Neutrophil (primary cell): ENCODE data around the gene TBC1D4.
"Not testable (repeated sequence)": the region's sequence is repeated elsewhere in the genome, so short reads cannot be mapped to it uniquely, and the experiment has no call there.

Experiments
- H3K27ac ChIP-seq: fragments of 200-600 bp; sonication (generic); 2 replicates; pipeline ENCODE4 v1.5.1; 2016; ENCODE audit warnings: mild to moderate bottlenecking, moderate library complexity
- H3K27me3 ChIP-seq: fragments of 200-600 bp; sonication (generic); 2 replicates; pipeline ENCODE4 v1.6.0; 2016; ENCODE audit warnings: mild to moderate bottlenecking
- H3K36me3 ChIP-seq: fragments of 200-600 bp; sonication (generic); 2 replicates; pipeline ENCODE4 v1.5.1; 2017
- H3K4me1 ChIP-seq, 2 experiments: fragments of 200-600 bp in 1 of 2; sonication (generic) in 1 of 2; 1 replicate in 1 of 2; 2 replicates in 1 of 2; pipeline versions ENCODE4 v1.5.1 to v1.6.1; 2013 to 2016; ENCODE audit warnings: low read depth in 1 of 2, low read length in 1 of 2, mild to moderate bottlenecking in 1 of 2, moderate library complexity in 1 of 2; ENCODE audit not compliant: control insufficient read depth in 1 of 2, insufficient read depth in 1 of 2
- H3K4me3 ChIP-seq, 2 experiments: fragments of 200-600 bp in 1 of 2; sonication (generic) in 1 of 2; 1 replicate in 1 of 2; 2 replicates in 1 of 2; pipeline ENCODE4 v1.5.1; 2013 to 2016; ENCODE audit warnings: low read depth in 1 of 2, low read length in 1 of 2, mild to moderate bottlenecking in 1 of 2, moderate library complexity in 1 of 2
- H3K9me3 ChIP-seq: fragments of 200-600 bp; sonication (generic); 2 replicates; pipeline ENCODE4 v1.5.1; 2016
- TF ChIP-seq, protein P1 (sequence below): fragments of 200-600 bp; sonication (generic); IDR thresholded peaks from 2 replicates; pipeline ENCODE4 v1.5.1; 2016; ENCODE audit warnings: antibody characterized with exemption

The TBC1D4 gene

DNA sequence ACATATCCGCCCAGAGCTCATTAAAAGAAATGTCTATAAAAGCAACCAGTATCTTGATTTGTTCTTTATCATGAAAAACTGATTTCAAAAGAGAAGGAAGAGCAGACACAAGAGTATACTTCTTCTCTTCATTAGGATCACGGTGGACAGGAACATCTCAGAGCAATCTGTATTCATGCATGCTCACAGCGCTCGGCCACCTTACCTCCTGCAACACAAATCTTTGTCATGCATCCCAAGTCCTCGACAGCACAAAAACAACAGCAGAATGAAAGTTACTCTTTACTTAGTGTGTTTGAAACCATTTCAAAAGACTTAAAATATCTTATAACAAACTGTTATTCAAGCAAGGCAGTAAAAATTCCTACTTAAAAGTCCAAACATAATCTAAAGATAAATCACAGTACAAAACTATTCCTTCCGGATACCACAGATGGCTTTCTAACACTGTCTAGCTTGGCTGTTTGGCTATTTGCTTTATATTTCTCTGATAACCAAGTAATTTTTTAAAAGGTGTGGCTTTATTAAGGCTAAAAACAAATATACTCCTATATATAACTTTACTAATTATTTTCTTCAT is 174.5 kb downstream of the TBC1D4 start:
- Histone ChIP-seq H3K36me3 (no peaks in the 10 kb centered on the region), H3K27ac (no peak overlapping the region), H3K9me3 (no peaks in the 10 kb centered on the region), H3K27me3 (no peaks in the 10 kb centered on the region), H3K4me1 (no peaks in the 10 kb centered on the region), H3K4me3 (no peak overlapping the region)
- TF ChIP-seq, protein P1, sequence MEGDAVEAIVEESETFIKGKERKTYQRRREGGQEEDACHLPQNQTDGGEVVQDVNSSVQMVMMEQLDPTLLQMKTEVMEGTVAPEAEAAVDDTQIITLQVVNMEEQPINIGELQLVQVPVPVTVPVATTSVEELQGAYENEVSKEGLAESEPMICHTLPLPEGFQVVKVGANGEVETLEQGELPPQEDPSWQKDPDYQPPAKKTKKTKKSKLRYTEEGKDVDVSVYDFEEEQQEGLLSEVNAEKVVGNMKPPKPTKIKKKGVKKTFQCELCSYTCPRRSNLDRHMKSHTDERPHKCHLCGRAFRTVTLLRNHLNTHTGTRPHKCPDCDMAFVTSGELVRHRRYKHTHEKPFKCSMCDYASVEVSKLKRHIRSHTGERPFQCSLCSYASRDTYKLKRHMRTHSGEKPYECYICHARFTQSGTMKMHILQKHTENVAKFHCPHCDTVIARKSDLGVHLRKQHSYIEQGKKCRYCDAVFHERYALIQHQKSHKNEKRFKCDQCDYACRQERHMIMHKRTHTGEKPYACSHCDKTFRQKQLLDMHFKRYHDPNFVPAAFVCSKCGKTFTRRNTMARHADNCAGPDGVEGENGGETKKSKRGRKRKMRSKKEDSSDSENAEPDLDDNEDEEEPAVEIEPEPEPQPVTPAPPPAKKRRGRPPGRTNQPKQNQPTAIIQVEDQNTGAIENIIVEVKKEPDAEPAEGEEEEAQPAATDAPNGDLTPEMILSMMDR: no peak

DNA sequence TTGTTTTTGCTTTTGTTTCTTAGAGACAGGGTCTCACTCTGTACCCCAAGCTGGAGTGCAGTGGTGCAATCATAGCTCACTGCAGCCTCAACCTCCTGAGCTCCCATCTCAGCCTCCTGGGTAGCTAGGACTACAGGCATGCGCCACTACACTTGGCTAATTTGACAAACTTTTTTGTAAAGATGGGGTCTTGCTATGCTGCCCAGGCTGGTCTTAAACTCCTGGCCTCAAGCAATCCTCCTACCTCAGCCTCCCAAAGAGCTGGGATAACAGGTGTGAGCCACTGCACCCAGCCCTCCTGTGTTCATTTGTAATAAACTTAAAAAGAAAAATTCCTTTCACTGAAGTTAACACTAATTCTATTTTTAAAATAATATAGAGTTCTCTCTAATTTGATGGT is 175.0 kb downstream of the TBC1D4 start:
- not testable (repeated sequence) for H3K27ac ChIP-seq, H3K9me3 ChIP-seq, H3K27me3 ChIP-seq, H3K4me3 ChIP-seq, H3K36me3 ChIP-seq, H3K4me1 ChIP-seq

DNA sequence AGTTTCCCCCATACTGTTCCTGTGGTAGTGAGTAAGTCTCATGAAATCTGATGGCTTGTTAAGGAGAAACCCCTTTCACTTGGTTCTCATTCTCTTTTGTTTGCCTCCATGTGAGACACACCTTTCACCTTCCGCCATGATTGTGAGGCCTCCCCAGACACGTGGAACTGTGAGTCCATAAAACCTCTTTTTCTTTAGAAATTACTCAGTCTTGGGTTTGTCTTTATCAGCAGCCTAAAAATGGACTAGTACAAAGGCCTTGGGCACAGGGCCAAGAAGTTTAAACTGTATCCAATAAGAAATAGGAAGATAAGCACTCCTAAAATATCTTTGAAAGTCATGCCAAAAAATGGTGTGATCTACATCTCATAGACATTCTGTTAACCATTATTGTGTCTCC is 176.9 kb downstream of the TBC1D4 start:
- Histone ChIP-seq H3K27me3 (no peaks in the 10 kb centered on the region), H3K36me3 (no peaks in the 10 kb centered on the region), H3K9me3 (no peaks in the 10 kb centered on the region), H3K4me3 (no peak overlapping the region), H3K27ac (no peak overlapping the region), H3K4me1 (no peaks in the 10 kb centered on the region)
- TF ChIP-seq, protein P1: no peak

DNA sequence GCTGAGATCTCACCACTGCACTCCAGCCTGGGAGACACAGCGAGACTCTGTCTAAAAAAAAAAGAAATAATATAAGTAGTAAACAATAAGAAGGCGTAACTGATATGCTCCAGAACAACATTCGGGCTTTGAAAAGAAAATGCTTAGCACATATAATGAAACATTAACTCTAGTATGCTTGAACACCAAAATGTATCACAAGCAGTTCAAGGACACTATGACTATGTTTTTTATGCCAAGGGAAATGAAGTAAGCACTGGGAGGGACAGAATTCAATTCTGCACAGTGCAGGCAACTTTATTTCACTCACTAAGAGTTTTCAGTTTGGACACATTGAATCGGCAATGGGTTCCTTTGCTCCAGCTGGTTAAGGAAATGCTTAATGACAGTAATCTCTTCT is 178.7 kb downstream of the TBC1D4 start:
- no peaks in the 10 kb centered on the region for H3K36me3 ChIP-seq
- H3K4me3 ChIP-seq: no peak overlapping the region
- no peak overlapping the region for H3K27ac ChIP-seq
- TF ChIP-seq, protein P1: no peak
- no peaks in the 10 kb centered on the region for H3K27me3 ChIP-seq
- no peaks in the 10 kb centered on the region for H3K9me3 ChIP-seq
- no peaks in the 10 kb centered on the region for H3K4me1 ChIP-seq

DNA sequence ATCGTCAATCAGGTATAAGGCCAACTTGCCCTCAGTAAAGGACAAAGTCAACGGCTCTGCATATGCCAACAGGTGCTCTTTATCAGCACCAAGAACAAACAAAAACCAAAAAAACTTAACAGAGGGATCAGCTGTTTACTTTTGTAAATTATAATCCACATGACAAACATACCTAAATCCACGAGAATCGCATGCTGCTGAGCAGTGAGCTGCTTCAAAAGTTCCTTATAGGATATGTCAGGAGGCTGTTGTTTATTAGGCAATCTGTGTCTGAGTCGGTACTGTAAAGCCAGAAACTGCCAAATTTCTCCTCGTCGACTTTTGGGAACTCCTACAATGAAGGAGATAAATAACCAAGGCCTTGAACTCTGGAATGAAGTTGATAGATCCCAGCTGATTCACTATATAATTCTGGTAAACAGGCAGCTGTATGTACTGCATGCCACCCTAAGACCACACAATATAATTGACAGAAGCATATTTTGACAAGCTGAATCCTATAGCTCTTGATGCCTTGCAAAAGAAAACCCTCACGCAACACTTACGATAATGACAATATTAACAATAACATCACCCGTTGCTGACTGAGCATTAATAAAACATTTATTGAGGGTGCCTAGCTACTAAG is 179.8 kb downstream of the TBC1D4 start:
- H3K27me3 ChIP-seq: no peaks in the 10 kb centered on the region
- H3K36me3 ChIP-seq: no peaks in the 10 kb centered on the region
- H3K4me3 ChIP-seq: no peak overlapping the region
- H3K4me1 ChIP-seq: no peaks in the 10 kb centered on the region
- no peaks in the 10 kb centered on the region for H3K9me3 ChIP-seq
- H3K27ac ChIP-seq: no peak overlapping the region
- TF ChIP-seq, protein P1: no peak

DNA sequence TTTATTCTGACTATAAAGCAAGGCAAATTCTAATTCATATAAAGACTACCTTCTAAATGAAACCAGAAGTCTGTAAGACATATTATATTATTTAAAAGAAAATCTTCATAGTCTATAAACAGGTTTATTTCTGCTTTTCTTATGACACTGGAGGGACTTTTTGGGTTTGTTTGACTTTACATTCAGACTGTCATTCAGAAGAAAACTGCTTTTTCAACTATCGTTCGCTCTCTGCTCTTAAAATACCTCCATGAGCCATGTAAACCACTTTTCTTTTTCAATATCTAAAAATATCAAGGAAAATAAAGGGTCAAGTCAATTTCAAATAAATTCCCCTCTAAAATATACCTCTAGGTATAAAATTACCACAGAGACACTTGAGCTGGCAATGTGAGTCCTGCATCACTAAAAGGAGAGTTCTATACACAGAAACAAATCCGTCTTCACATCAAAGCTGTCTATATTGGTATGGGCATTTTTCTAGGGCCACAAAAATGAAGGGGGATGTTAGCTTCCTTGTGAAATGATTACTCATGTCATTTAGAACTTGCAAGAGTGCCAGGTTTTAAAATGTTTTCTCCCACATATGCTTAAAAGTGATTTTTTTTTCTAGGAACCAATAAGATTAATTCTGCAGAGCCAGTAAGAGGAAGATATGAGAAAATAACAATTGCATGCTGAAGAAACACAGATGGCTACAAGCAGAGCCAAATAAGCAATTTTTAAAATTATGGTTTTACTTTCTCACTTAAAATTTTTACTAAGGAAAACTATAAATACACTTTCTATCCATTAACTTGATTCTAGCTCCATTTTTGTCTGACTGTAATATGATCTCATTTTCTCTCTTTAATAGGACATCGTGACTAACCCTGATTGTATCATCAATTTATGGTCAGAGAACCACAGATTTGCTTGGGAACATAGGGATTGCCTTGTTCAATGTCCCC is 181.8 kb downstream of the TBC1D4 start:
- Histone ChIP-seq H3K36me3 (no peaks in the 10 kb centered on the region), H3K9me3 (no peaks in the 10 kb centered on the region), H3K4me3 (no peak overlapping the region), H3K4me1 (no peaks in the 10 kb centered on the region), H3K27me3 (no peaks in the 10 kb centered on the region), H3K27ac (no peak overlapping the region)
- TF ChIP-seq, protein P1: no peak
